ENCODE measurements around the gene SGPL1.

SGPL1 gene

GRCh38 chr10:70896551-70896950 is 80.8 kb downstream of the SGPL1 start:
- CTCF ChIA-PET, result interaction anchor here (0.7 kb wide), 1 partner anchor 28 kb away, joined by 3 read pairs; no protein-coding TSS in a partner anchor
- no peak for TF ChIP-seq CTCF (conservative IDR thresholded peaks at IDR 0.05; ENCODE audit: low read depth)
- H3K27ac ChIP-seq, result no peak overlapping the region
- DNase-seq (ENCODE audit: low spot score), result no peak
- POLR2A ChIA-PET (ENCODE audit: low non-redundant PET), result no interaction called here

GRCh38 chr10:70898687-70899086 is 82.9 kb downstream of the SGPL1 start:
- no peak for TF ChIP-seq CTCF (conservative IDR thresholded peaks at IDR 0.05; ENCODE audit: low read depth)
- H3K27ac ChIP-seq, result no peak overlapping the region
- POLR2A ChIA-PET (ENCODE audit: low non-redundant PET), result interaction anchor here (0.6 kb wide), 1 partner anchor 19 kb away, joined by 3 read pairs; no protein-coding TSS in a partner anchor
- CTCF ChIA-PET, result no interaction called here
- DNase-seq (ENCODE audit: low spot score), result no peak

GRCh38 chr10:70899096-70899495 is 83.3 kb downstream of the SGPL1 start:
- ChIA-PET POLR2A (ENCODE audit: low non-redundant PET) (interaction anchor here (0.6 kb wide), 1 partner anchor 19 kb away, joined by 3 read pairs; no protein-coding TSS in a partner anchor), CTCF (no interaction called here)
- no peak for TF ChIP-seq CTCF (conservative IDR thresholded peaks at IDR 0.05; ENCODE audit: low read depth)
- no peak overlapping the region for H3K27ac ChIP-seq
- no peak for DNase-seq (ENCODE audit: low spot score)

GRCh38 chr10:70901276-70901878 is 85.6 kb downstream of the SGPL1 start:
- CTCF ChIA-PET, result interaction anchor here (0.7 to 0.8 kb wide), 2 partner anchors 109 to 383 kb away, joined by 3 to 8 read pairs; no protein-coding TSS in a partner anchor
- POLR2A ChIA-PET (ENCODE audit: low non-redundant PET), result no interaction called here
- no peak overlapping the region for H3K27ac ChIP-seq
- no peak for DNase-seq (ENCODE audit: low spot score)
- TF ChIP-seq CTCF (conservative IDR thresholded peaks at IDR 0.05; ENCODE audit: low read depth), result no peak

GRCh38 chr10:70902661-70903261 is 87.0 kb downstream of the SGPL1 start:
- DNase-seq (ENCODE audit: low spot score), result no peak
- no peak overlapping the region for H3K27ac ChIP-seq
- ChIA-PET CTCF (interaction anchor here (0.6 to 1.7 kb wide), 25 partner anchors 9 to 753 kb away, joined by 3 to 11 read pairs (median 4); partner anchors contain the start of gene UNC5B), POLR2A (ENCODE audit: low non-redundant PET) (no interaction called here)
- no peak for TF ChIP-seq CTCF (conservative IDR thresholded peaks at IDR 0.05; ENCODE audit: low read depth)

GRCh38 chr10:70903262-70903921 is 87.6 kb downstream of the SGPL1 start:
- TF ChIP-seq CTCF (conservative IDR thresholded peaks at IDR 0.05; ENCODE audit: low read depth), result peak; percentile 74
- peak; percentile 56 for DNase-seq (ENCODE audit: low spot score)
- CTCF ChIA-PET, result interaction anchor here (0.6 to 1.7 kb wide), 27 partner anchors 8 to 755 kb away, joined by 3 to 11 read pairs (median 4); partner anchors contain the start of gene UNC5B

More at GRCh38 chr10:70903262-70903921, 87.6 kb downstream of the SGPL1 start:
- POLR2A ChIA-PET (ENCODE audit: low non-redundant PET), result interaction anchor here (0.6 kb wide), 1 partner anchor 15 kb away, joined by 3 read pairs; no protein-coding TSS in a partner anchor
- no peak overlapping the region for H3K27ac ChIP-seq

Measured in RWPE1 (cell line).